HepG2 (cell line): ENCODE measurements around the gene CAVIN2. TPM values are rescaled to one million over a fixed set of nuclear protein-coding genes. Genes with fewer than 3 reads are reported as not detected.

ENCODE experiments used
- ADNP ChIP-seq: sonication (generic); formaldehyde crosslinking; IDR thresholded peaks from 2 replicates; pipeline ENCODE4 v1.4.0; 2020; ENCODE audit warnings: missing genetic modification reagents
- ELF3 ChIP-seq: IDR thresholded peaks from 2 replicates; pipeline ENCODE4 v1.6.1; 2016; ENCODE audit warnings: missing genetic modification reagents, missing compliant biosample characterization
- HDAC1 ChIP-seq: sonication (generic); formaldehyde crosslinking; IDR thresholded peaks from 2 replicates; pipeline ENCODE4 v1.5.1; 2020; ENCODE audit warnings: mild to moderate bottlenecking, missing genetic modification reagents
- RAD21 ChIP-seq: fragments of 450-650 bp; formaldehyde crosslinking; IDR thresholded peaks from 2 replicates; pipeline ENCODE4 v1.5.0; 2020; ENCODE audit warnings: mild to moderate bottlenecking
- TBP ChIP-seq: sonication (generic); formaldehyde crosslinking; IDR thresholded peaks from 2 replicates; pipeline ENCODE4 v1.5.0; 2020; ENCODE audit warnings: missing genetic modification reagents
- ZFP36 ChIP-seq: fragments of 150-350 bp; IDR thresholded peaks from 2 replicates; pipeline ENCODE4 v1.6.1; 2018; ENCODE audit warnings: borderline replicate concordance, low read length, low read depth; ENCODE audit not compliant: partially characterized antibody
- ZNF33A ChIP-seq: sonication (generic); formaldehyde crosslinking; IDR thresholded peaks from 2 replicates; pipeline ENCODE4 v1.5.1; 2020; ENCODE audit warnings: missing genetic modification reagents, mild to moderate bottlenecking, moderate library complexity, borderline replicate concordance
- ZNF451 ChIP-seq: sonication (generic); formaldehyde crosslinking; IDR thresholded peaks from 2 replicates; pipeline ENCODE4 v1.5.0; 2020; ENCODE audit warnings: mild to moderate bottlenecking, missing genetic modification reagents
- ZNF557 ChIP-seq: sonication (generic); formaldehyde crosslinking; IDR thresholded peaks from 2 replicates; pipeline ENCODE4 v1.4.0; 2020; ENCODE audit warnings: missing genetic modification reagents
- ZNF558 ChIP-seq: sonication (generic); formaldehyde crosslinking; IDR thresholded peaks from 2 replicates; pipeline ENCODE4 v1.9.0; 2022; ENCODE audit warnings: mild to moderate bottlenecking, missing genetic modification reagents, borderline replicate concordance
- polyA plus RNA-seq, 8 experiments: library from polyadenylated mRNA; depleted of rRNA in 3 of 8; stranded (reverse) in 7 of 8; unstranded in 1 of 8; fragments of >200 nt; fragmentation: Illumina TruSeq in 4 of 8; extraction: Trizol in 4 of 8; gene quantifications; 2 replicates each; pipeline versions ENCODE4 v1.2.1 to v1.2.3, GENCODE V29; 2011 to 2016; ENCODE audit warnings: low read depth in 4 of 8, missing spikeins in 1 of 8, mixed read lengths in 1 of 8; ENCODE audit not compliant: insufficient read depth in 1 of 8
- total RNA-seq, 5 experiments: library from RNA; depleted of rRNA; stranded (reverse); fragments of >200 nt; fragmentation: Illumina TruSeq; extraction: Trizol; gene quantifications; 2 replicates each; pipeline ENCODE4 v1.2.3, GENCODE V29; 2016; ENCODE audit warnings: low read depth in 1 of 5
- TF ChIP-seq, protein P1 (sequence below): sonication (generic); formaldehyde crosslinking; IDR thresholded peaks from 2 replicates; pipeline ENCODE4 v1.8.1; 2022; ENCODE audit warnings: low read depth, mild to moderate bottlenecking, missing genetic modification reagents
- TF ChIP-seq, protein P2 (sequence below): sonication (generic); formaldehyde crosslinking; IDR thresholded peaks from 2 replicates; pipeline ENCODE4 v1.4.0; 2020; ENCODE audit warnings: mild to moderate bottlenecking, missing genetic modification reagents
- TF ChIP-seq, protein P3 (sequence below): sonication (generic); formaldehyde crosslinking; IDR thresholded peaks from 2 replicates; pipeline ENCODE4 v1.4.0; 2020; ENCODE audit warnings: missing genetic modification reagents
- TF ChIP-seq, protein P4 (sequence below): sonication (generic); formaldehyde crosslinking; IDR thresholded peaks from 2 replicates; pipeline ENCODE4 v1.4.0; 2020; ENCODE audit warnings: mild to moderate bottlenecking, low read depth, missing genetic modification reagents

CAVIN2 gene
- total and polyA plus RNA-seq, 2 of the 13 experiments (the other 11 are each of a cell fraction or from before 2014, with no cell fraction given): 7.6 to 38.8 TPM

GRCh38 chr2:191866675-191867506 lies 20.0 kb upstream of the CAVIN2 start (continued):
- TF ChIP-seq, protein P1, sequence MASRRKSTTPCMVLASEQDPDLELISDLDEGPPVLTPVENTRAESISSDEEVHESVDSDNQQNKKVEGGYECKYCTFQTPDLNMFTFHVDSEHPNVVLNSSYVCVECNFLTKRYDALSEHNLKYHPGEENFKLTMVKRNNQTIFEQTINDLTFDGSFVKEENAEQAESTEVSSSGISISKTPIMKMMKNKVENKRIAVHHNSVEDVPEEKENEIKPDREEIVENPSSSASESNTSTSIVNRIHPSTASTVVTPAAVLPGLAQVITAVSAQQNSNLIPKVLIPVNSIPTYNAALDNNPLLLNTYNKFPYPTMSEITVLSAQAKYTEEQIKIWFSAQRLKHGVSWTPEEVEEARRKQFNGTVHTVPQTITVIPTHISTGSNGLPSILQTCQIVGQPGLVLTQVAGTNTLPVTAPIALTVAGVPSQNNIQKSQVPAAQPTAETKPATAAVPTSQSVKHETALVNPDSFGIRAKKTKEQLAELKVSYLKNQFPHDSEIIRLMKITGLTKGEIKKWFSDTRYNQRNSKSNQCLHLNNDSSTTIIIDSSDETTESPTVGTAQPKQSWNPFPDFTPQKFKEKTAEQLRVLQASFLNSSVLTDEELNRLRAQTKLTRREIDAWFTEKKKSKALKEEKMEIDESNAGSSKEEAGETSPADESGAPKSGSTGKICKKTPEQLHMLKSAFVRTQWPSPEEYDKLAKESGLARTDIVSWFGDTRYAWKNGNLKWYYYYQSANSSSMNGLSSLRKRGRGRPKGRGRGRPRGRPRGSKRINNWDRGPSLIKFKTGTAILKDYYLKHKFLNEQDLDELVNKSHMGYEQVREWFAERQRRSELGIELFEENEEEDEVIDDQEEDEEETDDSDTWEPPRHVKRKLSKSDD (CRISPR knock-in tag): 0 out of 2 replicates have a peak, but pooled peaks have one; percentile 48
- no peak for TF ChIP-seq TBP (CRISPR knock-in tag)
- peak; percentile 90; the same call in 1 of the 2 replicates for TF ChIP-seq ZNF558 (CRISPR knock-in tag)
- TF ChIP-seq, protein P2, sequence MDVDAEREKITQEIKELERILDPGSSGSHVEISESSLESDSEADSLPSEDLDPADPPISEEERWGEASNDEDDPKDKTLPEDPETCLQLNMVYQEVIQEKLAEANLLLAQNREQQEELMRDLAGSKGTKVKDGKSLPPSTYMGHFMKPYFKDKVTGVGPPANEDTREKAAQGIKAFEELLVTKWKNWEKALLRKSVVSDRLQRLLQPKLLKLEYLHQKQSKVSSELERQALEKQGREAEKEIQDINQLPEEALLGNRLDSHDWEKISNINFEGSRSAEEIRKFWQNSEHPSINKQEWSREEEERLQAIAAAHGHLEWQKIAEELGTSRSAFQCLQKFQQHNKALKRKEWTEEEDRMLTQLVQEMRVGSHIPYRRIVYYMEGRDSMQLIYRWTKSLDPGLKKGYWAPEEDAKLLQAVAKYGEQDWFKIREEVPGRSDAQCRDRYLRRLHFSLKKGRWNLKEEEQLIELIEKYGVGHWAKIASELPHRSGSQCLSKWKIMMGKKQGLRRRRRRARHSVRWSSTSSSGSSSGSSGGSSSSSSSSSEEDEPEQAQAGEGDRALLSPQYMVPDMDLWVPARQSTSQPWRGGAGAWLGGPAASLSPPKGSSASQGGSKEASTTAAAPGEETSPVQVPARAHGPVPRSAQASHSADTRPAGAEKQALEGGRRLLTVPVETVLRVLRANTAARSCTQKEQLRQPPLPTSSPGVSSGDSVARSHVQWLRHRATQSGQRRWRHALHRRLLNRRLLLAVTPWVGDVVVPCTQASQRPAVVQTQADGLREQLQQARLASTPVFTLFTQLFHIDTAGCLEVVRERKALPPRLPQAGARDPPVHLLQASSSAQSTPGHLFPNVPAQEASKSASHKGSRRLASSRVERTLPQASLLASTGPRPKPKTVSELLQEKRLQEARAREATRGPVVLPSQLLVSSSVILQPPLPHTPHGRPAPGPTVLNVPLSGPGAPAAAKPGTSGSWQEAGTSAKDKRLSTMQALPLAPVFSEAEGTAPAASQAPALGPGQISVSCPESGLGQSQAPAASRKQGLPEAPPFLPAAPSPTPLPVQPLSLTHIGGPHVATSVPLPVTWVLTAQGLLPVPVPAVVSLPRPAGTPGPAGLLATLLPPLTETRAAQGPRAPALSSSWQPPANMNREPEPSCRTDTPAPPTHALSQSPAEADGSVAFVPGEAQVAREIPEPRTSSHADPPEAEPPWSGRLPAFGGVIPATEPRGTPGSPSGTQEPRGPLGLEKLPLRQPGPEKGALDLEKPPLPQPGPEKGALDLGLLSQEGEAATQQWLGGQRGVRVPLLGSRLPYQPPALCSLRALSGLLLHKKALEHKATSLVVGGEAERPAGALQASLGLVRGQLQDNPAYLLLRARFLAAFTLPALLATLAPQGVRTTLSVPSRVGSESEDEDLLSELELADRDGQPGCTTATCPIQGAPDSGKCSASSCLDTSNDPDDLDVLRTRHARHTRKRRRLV (CRISPR knock-in tag): peak; percentile 49; the same call in 1 of the 2 replicates
- peak; percentile 99 for TF ChIP-seq ZNF33A (CRISPR knock-in tag)
- TF ChIP-seq ZNF451 (CRISPR knock-in tag): no peak
- TF ChIP-seq, protein P3, sequence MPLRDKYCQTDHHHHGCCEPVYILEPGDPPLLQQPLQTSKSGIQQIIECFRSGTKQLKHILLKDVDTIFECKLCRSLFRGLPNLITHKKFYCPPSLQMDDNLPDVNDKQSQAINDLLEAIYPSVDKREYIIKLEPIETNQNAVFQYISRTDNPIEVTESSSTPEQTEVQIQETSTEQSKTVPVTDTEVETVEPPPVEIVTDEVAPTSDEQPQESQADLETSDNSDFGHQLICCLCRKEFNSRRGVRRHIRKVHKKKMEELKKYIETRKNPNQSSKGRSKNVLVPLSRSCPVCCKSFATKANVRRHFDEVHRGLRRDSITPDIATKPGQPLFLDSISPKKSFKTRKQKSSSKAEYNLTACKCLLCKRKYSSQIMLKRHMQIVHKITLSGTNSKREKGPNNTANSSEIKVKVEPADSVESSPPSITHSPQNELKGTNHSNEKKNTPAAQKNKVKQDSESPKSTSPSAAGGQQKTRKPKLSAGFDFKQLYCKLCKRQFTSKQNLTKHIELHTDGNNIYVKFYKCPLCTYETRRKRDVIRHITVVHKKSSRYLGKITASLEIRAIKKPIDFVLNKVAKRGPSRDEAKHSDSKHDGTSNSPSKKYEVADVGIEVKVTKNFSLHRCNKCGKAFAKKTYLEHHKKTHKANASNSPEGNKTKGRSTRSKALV (CRISPR knock-in tag): peak; percentile 75; the same call in 1 of the 2 replicates
- TF ChIP-seq RAD21 (CRISPR knock-in tag): peak; percentile 34; the same call in 1 of the 2 replicates
- no peak for TF ChIP-seq ADNP (CRISPR knock-in tag)
- TF ChIP-seq ZNF557 (CRISPR knock-in tag): 0 out of 2 replicates have a peak, but pooled peaks have one; percentile 65
- TF ChIP-seq, protein P4, sequence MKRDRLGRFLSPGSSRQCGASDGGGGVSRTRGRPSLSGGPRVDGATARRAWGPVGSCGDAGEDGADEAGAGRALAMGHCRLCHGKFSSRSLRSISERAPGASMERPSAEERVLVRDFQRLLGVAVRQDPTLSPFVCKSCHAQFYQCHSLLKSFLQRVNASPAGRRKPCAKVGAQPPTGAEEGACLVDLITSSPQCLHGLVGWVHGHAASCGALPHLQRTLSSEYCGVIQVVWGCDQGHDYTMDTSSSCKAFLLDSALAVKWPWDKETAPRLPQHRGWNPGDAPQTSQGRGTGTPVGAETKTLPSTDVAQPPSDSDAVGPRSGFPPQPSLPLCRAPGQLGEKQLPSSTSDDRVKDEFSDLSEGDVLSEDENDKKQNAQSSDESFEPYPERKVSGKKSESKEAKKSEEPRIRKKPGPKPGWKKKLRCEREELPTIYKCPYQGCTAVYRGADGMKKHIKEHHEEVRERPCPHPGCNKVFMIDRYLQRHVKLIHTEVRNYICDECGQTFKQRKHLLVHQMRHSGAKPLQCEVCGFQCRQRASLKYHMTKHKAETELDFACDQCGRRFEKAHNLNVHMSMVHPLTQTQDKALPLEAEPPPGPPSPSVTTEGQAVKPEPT (CRISPR knock-in tag): no peak
- TF ChIP-seq ELF3 (CRISPR knock-in tag): peak; percentile 98
- TF ChIP-seq HDAC1 (CRISPR knock-in tag): peak; percentile 98
- TF ChIP-seq ZFP36: no peak
